Astrocyte of the cerebellum (primary cell): ENCODE measurements around the gene THEMIS.

Experiments used
- DNase-seq: peaks from one replicate; pipeline ENCODE4 v3.0.0-alpha.2; 2011; ENCODE audit warnings: low read depth
- H3K4me3 ChIP-seq: 2 replicates; pipeline ENCODE4 v1.5.1; 2011; ENCODE audit warnings: mild to moderate bottlenecking, low read depth, low read length, moderate library complexity
- CTCF ChIP-seq: IDR thresholded peaks from 2 replicates; pipeline ENCODE4 v1.5.1; 2012; ENCODE audit warnings: low read length, low read depth, moderate library complexity, mild to moderate bottlenecking; ENCODE audit errors: missing control alignments
- in situ Hi-C: cut with HindIII; loops from 2 replicates; pipeline ENCODE4 v1.10.0; 2017; ENCODE audit warnings: low sequenced_read_pairs

THEMIS gene

GRCh38 chr6:127725821-127726220, 175.0 kb downstream of the THEMIS start:
- DNase-seq = no peak
- in situ Hi-C loops = no loop called here
- no peak for TF ChIP-seq CTCF
- H3K4me3 ChIP-seq = no peak overlapping the region

- in situ Hi-C loops = no loop called here
- no peak overlapping the region for H3K4me3 ChIP-seq
- TF ChIP-seq CTCF = no peak
- no peak for DNase-seq
Measured at GRCh38 chr6:127718694-127719093, 182.2 kb downstream of the THEMIS start.

GRCh38 chr6:127717384-127717783, 183.5 kb downstream of the THEMIS start:
- DNase-seq = no peak
- in situ Hi-C loops = no loop called here
- H3K4me3 ChIP-seq = no peak overlapping the region
- TF ChIP-seq CTCF = no peak

GRCh38 chr6:127716465-127716864, 184.4 kb downstream of the THEMIS start:
- TF ChIP-seq CTCF = no peak
- H3K4me3 ChIP-seq = no peak overlapping the region
- in situ Hi-C loops = no loop called here
- DNase-seq = no peak

- no peak overlapping the region for H3K4me3 ChIP-seq
- no peak for DNase-seq
- in situ Hi-C loops = no loop called here
- TF ChIP-seq CTCF = no peak
Measured at GRCh38 chr6:127710668-127711067, 190.2 kb downstream of the THEMIS start.

- DNase-seq = no peak
- TF ChIP-seq CTCF = no peak
- in situ Hi-C loops = no loop called here
- no peak overlapping the region for H3K4me3 ChIP-seq
Measured at GRCh38 chr6:127706216-127706615, 194.6 kb downstream of the THEMIS start.

GRCh38 chr6:127695108-127695507, 205.8 kb downstream of the THEMIS start:
- DNase-seq = no peak
- in situ Hi-C loops = no loop called here

More at GRCh38 chr6:127695108-127695507, 205.8 kb downstream of the THEMIS start:
- H3K4me3 ChIP-seq = no peak overlapping the region
- TF ChIP-seq CTCF = no peak
